Measurements from ENCODE around the gene VPS45.

VPS45 gene

DNA sequence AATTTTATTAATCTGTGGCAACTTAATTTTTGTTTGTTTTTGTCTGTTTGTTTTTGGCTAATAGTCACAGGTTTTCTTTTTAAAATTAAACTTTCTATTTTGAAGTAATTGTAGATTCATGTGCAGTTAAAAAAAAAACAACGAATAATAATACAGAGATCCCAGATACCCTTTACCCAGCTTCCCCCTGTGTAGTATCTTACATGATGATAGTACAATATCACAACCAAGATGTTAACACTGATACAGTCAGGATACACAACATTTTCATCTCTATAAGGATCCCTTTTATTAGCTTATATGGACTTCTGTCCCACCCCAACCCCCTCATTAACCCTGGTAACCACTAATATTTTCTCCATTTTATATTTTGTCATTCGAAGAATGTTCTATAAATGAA lies 5.9 kb downstream of the VPS45 start:
- no peak for DNase-seq (ENCODE audit: low read depth, low spot score)

DNA sequence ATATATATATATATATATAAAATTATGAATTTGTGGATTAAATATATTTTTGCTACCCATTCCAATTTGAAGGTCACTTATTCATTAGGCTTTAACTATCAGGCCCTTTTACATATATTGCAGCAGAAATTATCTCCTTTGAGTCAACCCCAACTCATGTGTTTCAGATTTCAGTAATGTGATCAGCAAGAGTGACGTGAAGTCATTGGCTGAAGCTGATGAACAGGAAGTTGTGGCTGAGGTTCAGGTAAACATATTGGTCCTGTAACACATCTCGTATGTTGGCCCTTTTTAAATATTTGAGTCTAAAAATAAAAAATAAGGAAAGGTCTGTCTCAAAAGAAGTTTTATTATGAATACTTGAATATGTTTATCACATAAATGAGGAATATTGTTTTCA lies 8.5 kb downstream of the VPS45 start:
- no peak for DNase-seq (ENCODE audit: low read depth, low spot score)

DNA sequence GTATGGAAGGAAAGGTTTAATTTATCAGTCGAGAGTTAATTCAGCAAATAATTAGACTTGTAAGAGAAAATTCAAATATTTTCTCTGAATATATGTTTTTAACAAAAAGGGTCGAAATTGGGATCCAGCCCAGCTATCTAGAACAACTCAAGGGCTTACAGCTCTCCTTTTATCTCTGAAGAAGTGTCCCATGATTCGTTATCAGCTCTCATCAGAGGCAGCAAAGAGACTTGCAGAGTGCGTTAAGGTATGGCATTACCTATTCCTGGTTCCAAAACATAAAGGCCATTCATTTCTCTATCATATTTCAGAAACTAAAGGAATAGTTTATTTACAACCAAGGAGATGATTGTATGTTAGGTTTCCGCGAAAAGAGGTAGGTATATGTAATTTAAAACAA lies 9.4 kb downstream of the VPS45 start:
- DNase-seq (ENCODE audit: low read depth, low spot score) = no peak

DNA sequence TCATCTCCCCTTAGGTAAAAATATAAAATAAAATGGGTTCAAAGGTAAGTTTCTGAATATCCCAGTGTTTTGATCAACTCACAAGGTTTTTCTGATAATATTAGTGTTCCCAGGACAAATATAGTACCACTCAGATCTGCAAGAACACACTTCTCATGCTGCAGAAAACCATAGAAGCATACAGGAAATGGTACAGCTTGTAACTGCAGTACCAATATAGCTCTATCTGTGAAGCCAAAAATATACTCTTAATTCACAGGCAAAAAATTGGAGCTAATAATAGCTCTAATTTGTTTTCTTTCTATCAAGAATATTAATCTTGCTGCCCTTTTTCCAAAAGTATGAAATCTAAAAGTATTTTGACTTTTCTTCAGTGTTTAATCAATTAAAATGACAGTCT lies 13.2 kb downstream of the VPS45 start:
- no peak for DNase-seq (ENCODE audit: low read depth, low spot score)

DNA sequence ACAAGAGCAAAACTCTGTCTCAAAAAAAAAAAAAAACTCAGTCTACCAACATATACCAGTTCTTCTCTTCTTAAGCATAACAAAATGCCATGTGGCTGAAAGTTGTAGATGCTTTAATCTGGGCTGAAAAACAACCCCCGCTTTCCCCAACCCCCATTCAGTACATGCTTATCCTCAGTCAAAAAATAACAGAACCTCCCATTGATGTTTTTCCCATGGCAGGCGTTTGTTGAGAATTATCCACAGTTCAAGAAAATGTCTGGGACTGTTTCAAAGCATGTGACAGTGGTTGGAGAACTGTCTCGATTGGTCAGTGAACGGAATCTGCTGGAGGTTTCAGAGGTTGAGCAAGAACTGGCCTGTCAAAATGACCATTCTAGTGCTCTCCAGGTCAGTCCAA lies 14.9 kb downstream of the VPS45 start:
- no peak for DNase-seq (ENCODE audit: low read depth, low spot score)

DNA sequence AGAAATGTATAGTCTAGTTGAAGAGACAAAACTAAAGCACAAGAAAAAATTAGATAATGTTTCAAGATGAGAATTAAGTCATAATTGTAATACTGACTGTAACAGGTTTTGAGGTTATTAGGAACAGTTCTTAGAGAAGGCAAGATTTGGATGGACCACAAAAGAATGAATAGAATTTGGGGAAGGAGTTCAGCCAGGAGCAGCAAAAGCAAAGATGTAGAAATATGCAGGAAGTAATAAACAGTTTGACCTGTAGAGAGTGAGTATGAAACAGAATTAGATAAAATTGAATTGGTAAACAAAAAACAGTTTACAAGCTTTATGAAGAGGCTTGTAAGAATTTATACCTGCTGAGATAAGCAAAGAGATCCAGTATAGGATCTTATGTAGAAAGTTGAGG lies 16.3 kb downstream of the VPS45 start:
- DNase-seq (ENCODE audit: low read depth, low spot score) = no peak

DNA sequence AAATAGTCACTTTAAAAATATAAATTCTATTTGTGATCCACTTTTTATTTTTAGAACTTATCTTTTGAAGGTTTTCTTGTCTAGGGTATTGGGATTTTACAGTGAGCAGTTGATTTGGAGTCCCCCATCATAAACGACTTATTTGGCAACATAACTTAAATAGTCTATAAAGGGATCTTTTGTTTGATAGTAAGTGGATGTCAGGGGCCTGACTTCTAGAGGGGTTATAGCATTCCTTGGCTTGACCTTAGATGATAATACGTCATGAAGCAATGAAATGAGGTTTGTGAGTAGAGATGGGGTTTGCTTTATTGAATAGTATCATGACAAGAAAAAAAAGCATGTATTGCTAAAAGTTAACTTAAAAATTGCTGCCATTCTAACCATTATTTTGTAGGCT lies 17.8 kb downstream of the VPS45 start:
- no peak for DNase-seq (ENCODE audit: low read depth, low spot score)

DNA sequence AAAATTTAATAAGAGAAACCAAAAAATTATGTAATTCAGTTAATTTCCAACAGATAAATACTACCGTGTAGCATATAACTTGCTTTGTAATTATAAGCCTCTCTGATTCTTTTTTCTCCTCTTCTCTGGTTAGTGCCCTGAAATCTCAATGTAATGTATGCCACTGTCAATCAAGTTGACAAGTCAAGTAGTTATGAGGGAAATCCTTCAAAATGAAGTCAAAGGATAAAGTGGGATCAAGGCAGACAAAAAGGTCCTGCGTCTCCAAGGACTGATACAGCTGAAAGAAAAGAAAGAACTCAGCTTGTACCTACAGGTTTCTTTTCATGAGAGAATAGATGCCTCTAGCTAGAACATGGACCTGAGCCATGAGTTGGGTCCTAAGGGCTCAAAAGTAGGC lies 19.8 kb downstream of the VPS45 start:
- no peak for DNase-seq (ENCODE audit: low read depth, low spot score)

DNA sequence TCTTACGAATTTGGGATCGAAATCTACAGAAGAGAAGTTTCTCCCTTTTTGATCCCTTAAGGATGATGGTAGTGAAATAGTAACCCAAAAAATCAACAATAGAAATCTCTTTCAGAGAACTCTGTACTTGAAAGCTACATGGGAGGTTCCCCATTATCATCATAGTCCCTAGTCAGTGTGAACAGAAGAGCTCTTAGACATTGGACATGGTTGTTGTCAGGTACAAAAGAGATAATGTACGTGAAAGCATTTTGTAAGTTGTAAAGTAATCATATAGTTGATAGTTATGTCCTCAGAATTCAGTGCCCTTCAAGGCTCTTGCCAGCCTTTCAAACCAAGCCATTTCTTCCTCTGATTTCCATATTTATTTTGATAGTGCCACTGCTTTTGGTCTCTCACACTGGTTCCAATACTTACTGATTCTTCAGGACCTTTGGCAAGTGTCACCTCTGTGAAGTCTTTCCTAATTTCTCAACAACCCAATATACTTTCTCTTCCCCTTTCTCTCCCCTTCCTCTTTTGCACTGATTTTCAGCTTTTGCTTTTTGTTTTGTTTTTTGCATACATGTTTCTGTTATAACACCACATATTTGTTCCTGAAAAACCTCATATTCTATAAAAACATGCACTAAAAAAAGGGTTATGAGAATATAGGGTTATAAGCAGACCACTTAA lies 22.4 kb downstream of the VPS45 start:
- DNase-seq (ENCODE audit: low read depth, low spot score) = no peak

DNA sequence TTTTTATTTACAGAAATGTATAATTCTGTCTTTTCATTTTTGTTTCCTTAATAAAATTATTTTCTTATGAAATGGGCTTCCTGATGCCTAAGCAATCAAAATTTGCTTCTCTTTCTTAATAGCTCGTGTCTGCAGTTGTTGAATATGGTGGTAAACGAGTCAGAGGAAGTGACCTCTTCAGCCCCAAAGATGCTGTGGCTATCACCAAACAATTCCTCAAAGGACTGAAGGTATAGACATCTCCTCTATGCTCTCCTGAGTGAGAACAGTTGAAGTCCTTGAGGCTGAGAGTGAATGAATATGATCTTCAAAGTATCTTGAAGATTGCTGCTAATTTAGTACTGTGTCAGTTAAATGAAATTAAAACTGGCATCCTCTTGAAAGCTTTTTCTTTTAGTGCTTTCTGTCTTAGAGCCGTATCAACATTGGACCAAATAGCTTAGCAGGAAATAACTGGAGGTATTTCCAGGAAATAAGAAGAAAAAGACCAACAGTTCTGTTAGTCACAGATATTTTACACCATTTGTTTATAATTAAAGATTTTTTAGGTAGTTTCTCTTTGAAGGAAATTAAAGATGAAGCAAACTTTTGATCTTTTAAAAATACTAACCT lies 24.7 kb downstream of the VPS45 start:
- no peak for DNase-seq (ENCODE audit: low read depth, low spot score)

DNA sequence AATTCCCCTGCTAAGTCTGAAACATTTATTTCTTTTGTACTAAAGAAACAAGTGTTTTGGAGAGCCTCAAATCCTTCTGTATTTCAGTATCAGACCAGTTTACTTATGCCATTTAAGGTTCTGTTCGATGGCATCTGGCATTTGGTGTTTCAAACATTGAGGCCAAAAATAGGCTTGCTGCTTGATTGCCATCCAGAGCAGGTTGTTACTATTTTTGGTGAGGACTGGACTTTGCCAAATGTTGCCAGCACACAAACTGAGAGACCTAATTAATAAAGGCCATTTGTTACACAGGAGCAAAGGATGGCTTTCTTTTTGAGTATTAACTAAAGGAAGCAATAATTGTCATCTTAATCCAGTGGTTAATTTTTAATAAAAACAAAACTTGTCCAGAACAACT lies 26.2 kb downstream of the VPS45 start:
- no peak for DNase-seq (ENCODE audit: low read depth, low spot score)

DNA sequence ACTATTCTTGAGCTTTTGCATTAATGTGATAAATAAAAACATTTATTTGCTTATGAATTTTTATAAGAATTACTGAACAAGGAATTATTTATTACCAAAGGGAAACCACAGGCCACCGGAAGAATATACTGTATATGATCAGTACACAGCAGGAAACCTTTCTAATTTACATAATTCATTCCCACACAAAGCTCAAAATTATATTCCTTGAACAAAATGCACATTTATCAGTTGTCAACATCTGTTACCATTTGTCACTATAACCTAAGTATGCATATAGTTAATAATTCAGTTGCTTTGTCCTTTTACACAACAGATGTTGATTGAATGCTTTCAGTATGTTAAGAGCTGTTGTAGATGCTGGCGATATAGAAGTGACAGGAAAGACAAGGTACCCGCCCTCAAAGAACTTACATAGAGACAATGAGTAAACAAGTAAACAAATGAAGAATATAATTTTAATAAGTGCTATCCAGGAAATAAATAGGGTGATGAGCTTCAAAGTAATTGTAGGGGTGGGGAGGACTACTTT lies 27.2 kb downstream of the VPS45 start:
- DNase-seq (ENCODE audit: low read depth, low spot score) = no peak

DNA sequence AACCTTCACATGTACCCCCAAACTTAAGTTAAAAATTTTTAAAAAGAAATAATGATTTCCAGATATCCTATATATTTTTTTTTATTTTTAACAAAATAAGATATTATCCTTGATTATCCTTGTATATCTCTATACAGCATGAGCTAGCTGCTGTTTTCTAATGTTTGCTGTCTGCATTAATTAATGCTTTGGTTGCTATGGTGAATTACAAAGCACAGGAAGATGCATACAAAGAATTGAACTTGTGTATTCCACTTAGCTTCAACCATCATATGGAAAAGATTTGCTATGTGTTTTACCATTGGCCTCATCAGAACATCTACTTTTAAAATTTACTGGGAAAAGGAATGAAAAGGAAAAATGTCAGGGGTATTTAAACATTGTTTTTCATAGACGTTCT lies 35.4 kb downstream of the VPS45 start:
- no peak for DNase-seq (ENCODE audit: low read depth, low spot score)

DNA sequence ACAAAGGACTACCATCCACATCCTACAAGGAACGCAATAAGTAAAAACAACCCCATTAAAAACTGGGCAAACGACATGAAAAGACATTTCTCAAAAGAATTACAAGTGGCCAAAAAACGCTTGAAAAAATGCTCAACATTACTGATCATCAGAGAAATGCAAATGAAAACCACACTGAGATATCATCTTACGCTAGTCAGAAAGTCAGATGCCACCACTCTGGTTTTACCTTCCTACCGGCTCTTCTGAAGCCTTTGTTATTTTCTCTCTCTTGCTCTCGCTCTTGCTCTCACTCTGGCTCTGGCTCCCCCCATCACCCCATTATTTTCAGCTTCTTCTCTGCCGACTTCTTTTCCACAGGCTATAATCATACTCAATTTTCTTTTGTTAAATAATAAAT lies 38.8 kb downstream of the VPS45 start:
- DNase-seq (ENCODE audit: low read depth, low spot score) = no peak

DNA sequence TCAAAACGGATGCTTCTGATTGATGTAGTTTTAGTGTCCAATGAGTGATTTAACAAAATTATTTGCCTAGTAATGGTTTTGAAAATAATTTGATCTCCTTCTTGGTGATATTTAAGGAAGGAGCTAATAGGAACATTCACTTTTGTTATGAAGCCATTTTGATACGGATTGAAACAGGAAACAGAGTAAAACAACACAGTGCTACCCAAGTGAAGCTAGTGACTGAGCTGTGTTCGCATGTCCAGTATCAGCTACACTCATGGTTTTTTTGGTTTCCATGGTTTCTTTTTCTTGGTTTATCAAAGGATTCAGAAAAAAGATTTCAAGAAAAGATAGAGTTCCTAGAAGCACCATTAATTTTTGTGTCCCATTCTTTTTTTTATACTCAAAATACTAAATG lies 42.0 kb downstream of the VPS45 start:
- no peak for DNase-seq (ENCODE audit: low read depth, low spot score)

DNA sequence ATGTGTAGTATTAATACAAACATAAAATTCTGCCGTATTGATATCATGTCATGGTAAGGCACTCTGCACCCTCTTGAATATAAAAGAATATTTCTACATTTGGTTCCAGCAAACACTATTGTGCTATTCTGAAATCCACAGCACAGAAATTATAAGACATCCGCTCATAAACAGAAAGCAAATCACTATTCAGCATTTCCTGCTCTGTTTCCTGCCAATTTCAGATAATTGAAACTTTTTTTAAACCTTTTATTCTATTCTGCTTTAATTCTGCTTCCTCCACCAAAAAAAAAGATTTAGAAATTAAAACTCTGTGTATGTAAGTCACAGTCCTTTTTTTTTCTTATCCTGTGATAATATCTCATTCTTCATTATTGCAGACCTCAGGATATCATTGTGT lies 42.5 kb downstream of the VPS45 start:
- DNase-seq (ENCODE audit: low read depth, low spot score) = no peak

DNA sequence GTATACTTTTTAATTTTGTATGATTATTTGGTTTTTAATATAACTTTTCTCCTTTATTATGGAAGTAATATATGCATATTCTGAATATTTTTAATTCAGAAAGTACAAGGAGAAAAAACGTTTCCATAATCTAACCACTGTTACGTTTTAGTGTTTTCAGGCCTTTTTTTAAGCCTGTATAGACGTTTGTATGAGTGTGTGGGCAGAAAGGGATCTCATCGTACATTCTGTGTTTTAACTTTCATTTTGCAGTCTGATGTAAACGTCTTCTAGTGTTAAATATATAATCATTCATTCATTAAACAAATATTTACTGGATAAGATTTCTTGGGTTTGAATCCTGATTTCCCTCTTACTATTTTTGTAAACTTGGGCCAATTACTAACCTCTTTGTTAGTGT lies 44.1 kb downstream of the VPS45 start:
- no peak for DNase-seq (ENCODE audit: low read depth, low spot score)

DNA sequence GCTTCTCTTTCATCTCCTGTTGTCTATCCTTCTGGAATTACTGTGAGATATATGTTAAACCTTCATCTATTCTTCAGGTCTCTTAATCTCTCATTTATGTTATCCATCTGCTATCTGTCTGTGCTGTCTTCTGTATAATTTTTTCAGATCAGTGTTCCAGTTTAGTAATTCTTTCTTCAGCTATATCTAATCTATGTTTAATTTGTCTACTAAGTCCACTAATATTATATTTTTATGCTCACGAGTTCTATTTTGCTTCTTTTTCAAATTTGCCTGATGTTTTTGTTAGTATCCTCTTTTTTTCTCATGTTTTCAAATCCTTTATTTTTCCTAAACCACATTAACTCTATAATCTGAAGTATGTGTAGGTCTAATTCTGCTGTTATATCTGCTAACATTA lies 47.5 kb downstream of the VPS45 start:
- no peak for DNase-seq (ENCODE audit: low read depth, low spot score)

DNA sequence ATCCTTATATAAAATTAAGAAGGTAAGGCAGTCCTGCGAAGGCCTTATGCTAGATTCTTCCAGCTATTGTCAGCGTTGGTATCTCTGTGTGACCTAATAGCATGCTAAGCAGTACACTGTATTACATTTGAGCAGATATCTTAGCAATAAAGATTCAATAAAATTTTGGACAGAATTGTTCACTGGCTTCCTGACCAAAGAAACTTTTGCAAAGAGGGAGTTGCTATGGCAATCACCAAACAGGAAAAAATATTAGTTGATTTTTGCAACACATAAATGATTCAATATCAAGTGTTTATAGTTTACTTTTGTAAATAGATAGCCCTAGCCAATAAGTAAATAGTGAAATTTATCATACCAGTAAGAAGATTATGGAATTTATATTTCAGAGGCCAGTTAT lies 51.1 kb downstream of the VPS45 start:
- DNase-seq (ENCODE audit: low read depth, low spot score) = no peak

DNA sequence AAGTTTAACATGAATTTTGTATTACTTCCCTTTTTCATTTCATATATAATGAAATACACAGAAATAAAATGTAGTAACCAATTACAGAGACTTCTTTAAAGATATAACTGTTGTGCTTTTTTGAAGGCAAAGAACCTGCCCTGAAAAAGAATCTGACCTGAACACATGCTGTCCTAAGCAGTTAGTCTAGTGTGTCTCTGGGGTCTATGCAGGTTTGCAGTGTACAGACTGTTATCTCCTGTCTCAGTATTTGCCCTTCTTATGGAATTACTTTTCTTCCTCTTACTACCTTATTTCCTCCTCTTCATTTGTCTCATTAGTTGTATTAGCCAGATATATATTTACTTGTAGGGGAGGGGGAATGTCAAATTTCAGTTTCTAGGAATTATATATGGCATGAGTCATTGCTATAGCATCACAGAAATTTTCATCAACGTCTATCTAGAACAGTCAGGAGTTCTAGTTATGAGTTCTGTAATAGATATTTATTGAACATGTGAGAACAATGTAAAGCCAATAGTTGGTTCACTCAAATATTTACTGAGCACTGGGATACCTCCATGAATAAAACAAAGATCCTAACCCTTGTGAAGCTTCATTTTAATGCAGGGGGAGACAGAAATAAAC lies 53.8 kb downstream of the VPS45 start:
- no peak for DNase-seq (ENCODE audit: low read depth, low spot score)

DNA sequence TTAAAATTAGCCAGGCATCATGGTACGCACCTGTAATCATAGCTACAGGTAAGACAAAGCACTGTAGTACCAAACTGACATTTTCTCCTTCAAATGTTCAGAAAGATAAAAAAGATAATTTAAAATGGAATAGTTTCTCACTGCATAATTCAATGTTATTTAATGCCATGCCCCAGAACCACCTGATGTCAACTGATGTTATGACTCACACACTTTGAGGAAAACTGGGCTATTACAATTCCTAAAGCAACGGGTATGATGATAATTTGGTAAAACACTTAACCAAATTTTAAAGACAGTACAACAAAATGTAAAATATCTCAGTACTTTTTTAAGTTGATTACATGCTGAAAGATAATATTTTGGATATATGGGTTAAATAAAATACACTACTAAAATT lies 59.2 kb downstream of the VPS45 start:
- no peak for DNase-seq (ENCODE audit: low read depth, low spot score)

DNA sequence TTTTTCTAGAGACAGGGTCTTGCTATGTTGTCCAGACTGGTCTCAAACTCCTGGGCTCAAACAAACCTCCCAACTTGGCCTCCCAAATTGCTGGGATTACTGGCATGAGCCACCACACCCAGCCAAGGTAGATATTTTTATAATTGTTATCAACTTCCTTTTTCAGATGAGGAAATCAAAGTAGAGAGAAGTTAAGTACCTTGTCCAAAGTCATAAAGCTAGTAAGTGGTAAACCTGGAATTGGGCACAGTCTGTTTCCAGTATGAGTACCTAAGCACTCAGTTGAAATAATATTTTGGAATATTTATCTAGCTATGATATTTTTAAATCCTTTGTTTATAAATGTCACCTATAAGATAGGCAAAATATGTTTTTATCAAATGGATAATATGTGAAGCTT lies 59.9 kb downstream of the VPS45 start:
- no peak for DNase-seq (ENCODE audit: low read depth, low spot score)

DNA sequence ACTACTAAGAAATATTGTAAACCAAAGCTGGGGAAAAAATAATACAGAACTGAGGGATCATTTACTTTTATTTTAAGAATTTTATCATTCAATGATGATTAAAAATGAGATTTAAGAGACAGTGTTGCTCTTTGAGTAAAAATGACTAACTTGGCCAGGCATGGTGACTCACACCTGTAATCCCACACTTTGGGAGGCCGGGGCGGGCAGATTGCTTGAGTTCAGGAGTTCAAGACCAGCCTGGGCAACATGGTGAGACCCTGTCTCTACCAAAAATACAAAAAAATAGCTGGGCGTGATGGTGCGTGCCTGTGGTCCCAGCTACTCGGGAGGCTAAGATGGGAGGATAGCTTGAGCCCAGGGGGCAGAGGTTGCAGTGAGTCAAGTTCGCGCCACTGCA lies 60.3 kb downstream of the VPS45 start:
- DNase-seq (ENCODE audit: low read depth, low spot score) = no peak
